ENCODE measurements around the gene FOXJ1.

- TF ChIP-seq, protein P1, sequence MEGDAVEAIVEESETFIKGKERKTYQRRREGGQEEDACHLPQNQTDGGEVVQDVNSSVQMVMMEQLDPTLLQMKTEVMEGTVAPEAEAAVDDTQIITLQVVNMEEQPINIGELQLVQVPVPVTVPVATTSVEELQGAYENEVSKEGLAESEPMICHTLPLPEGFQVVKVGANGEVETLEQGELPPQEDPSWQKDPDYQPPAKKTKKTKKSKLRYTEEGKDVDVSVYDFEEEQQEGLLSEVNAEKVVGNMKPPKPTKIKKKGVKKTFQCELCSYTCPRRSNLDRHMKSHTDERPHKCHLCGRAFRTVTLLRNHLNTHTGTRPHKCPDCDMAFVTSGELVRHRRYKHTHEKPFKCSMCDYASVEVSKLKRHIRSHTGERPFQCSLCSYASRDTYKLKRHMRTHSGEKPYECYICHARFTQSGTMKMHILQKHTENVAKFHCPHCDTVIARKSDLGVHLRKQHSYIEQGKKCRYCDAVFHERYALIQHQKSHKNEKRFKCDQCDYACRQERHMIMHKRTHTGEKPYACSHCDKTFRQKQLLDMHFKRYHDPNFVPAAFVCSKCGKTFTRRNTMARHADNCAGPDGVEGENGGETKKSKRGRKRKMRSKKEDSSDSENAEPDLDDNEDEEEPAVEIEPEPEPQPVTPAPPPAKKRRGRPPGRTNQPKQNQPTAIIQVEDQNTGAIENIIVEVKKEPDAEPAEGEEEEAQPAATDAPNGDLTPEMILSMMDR (IDR thresholded peaks at IDR 0.05), result no peak
- TF ChIP-seq POLR2A (IDR thresholded peaks at IDR 0.05), result no peak
These were observed 49.3 kb downstream of the FOXJ1 start for GRCh38 chr17:76091526-76092286.

All from lower leg skin (tissue), 3 donors.